Astrocyte (in vitro differentiated cells and primary cell): ENCODE measurements around the gene SMOC2. TPM values are rescaled to one million over a fixed set of nuclear protein-coding genes. Genes with fewer than 3 reads are reported as not detected.
"Not testable (repeated sequence)": the region's sequence is repeated elsewhere in the genome, so short reads cannot be mapped to it uniquely, and the experiment has no call there.

Experiments
- DNase-seq: peaks from one replicate; pipeline ENCODE4 v3.0.0-alpha.2; 2010; ENCODE audit warnings: low read depth
- FAIRE-seq: peaks from 2 replicates; lab custom pipeline; 2011; peaks lifted over from hg19 to GRCh38; lab: Jason Lieb, UNC
- H2AFZ ChIP-seq: 2 replicates; pipeline ENCODE4 v1.6.0; 2012; ENCODE audit warnings: low read depth, low read length, inconsistent platforms
- H3K27ac ChIP-seq: 2 replicates; pipeline ENCODE4 v1.5.1; 2011; ENCODE audit warnings: low read depth, low read length, inconsistent platforms
- H3K27me3 ChIP-seq: 2 replicates; pipeline ENCODE4 v1.6.0; 2011; ENCODE audit warnings: low read length, inconsistent platforms; ENCODE audit not compliant: insufficient read depth
- H3K36me3 ChIP-seq: 2 replicates; pipeline ENCODE4 v1.5.1; 2011; ENCODE audit warnings: low read length, inconsistent platforms; ENCODE audit not compliant: insufficient read depth
- H3K4me1 ChIP-seq: 2 replicates; pipeline ENCODE4 v1.5.1; 2011; ENCODE audit warnings: low read length, inconsistent platforms; ENCODE audit not compliant: insufficient read depth
- H3K4me2 ChIP-seq: 2 replicates; pipeline ENCODE4 v1.6.0; 2012; ENCODE audit warnings: low read length, inconsistent platforms
- H3K4me3 ChIP-seq: 2 replicates; pipeline ENCODE4 v1.5.1; 2011; ENCODE audit warnings: low read depth, mild to moderate bottlenecking, low read length, inconsistent platforms; ENCODE audit not compliant: insufficient read depth
- H3K79me2 ChIP-seq: 2 replicates; pipeline ENCODE4 v1.6.0; 2012; ENCODE audit warnings: mild to moderate bottlenecking, low read length, inconsistent platforms; ENCODE audit not compliant: insufficient read depth
- H3K9ac ChIP-seq: 2 replicates; pipeline ENCODE4 v1.6.0; 2012; ENCODE audit warnings: mild to moderate bottlenecking, low read length, inconsistent platforms
- H3K9me3 ChIP-seq: 2 replicates; pipeline ENCODE4 v1.5.1; 2012; ENCODE audit warnings: low read depth, mild to moderate bottlenecking, low read length, inconsistent platforms; ENCODE audit not compliant: insufficient read depth
- H4K20me1 ChIP-seq: 2 replicates; pipeline ENCODE4 v1.6.0; 2012; ENCODE audit warnings: low read length, inconsistent platforms; ENCODE audit not compliant: insufficient read depth
- H3K27ac Mint-ChIP-seq: one replicate; pipeline ENCODE4 v1.8.0; 2021; ENCODE audit warnings: mild to moderate bottlenecking, mixed read lengths; ENCODE audit not compliant: unreplicated experiment
- H3K27me3 Mint-ChIP-seq: one replicate; pipeline ENCODE4 v1.8.0; 2021; ENCODE audit warnings: low read depth, mixed read lengths; ENCODE audit not compliant: unreplicated experiment
- H3K36me3 Mint-ChIP-seq: one replicate; pipeline ENCODE4 v1.8.0; 2021; ENCODE audit warnings: low read depth, mixed read lengths; ENCODE audit not compliant: unreplicated experiment
- H3K4me1 Mint-ChIP-seq: one replicate; pipeline ENCODE4 v1.8.0; 2021; ENCODE audit warnings: low read depth, mixed read lengths; ENCODE audit not compliant: unreplicated experiment
- H3K4me3 Mint-ChIP-seq: one replicate; pipeline ENCODE4 v1.8.0; 2021; ENCODE audit warnings: mild to moderate bottlenecking, moderate library complexity, mixed read lengths; ENCODE audit not compliant: unreplicated experiment
- H3K9me3 Mint-ChIP-seq: one replicate; pipeline ENCODE4 v1.8.0; 2021; ENCODE audit warnings: mild to moderate bottlenecking, mixed read lengths; ENCODE audit not compliant: unreplicated experiment
- EZH2 ChIP-seq: IDR thresholded peaks from 2 replicates; pipeline ENCODE4 v1.6.1; 2012; ENCODE audit warnings: mild to moderate bottlenecking, low read length, inconsistent platforms; ENCODE audit not compliant: insufficient read depth
- total RNA-seq: library from RNA; stranded (reverse); gene quantifications from 2 replicates; pipeline ENCODE4 v1.2.1, GENCODE V29; 2021
- TF ChIP-seq, protein P1 (sequence below): IDR thresholded peaks from 2 replicates; pipeline ENCODE4 v1.5.1; 2011; ENCODE audit warnings: low read depth, mild to moderate bottlenecking, inconsistent platforms, low read length, moderate library complexity; ENCODE audit not compliant: insufficient read depth

The SMOC2 gene
- total RNA-seq, 1 donor from 2014 or later = 0.93 TPM

DNA sequence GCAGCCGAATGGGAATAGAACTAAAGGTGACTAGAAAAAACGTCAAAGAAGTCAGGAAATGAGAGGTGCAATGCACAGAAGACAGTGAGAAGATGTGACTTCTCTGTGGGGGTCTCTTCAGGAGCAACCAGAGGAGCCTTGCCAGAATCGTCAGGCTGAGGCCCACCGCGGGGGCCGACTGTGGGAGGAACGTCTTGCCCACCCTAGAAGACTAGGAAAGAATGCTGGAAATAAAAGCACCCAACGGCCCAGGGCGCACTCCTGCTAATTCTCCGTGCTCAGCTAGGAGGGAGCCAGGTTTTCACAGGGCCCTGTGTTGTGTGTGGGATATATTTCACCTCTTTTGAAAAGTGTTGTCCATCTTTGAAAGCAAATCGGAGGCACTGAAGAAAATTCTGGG is 129.2 kb downstream of the SMOC2 start:
- DNase-seq = no peak
- FAIRE-seq = no peak
- H3K27ac Mint-ChIP-seq = no peak overlapping the region

DNA sequence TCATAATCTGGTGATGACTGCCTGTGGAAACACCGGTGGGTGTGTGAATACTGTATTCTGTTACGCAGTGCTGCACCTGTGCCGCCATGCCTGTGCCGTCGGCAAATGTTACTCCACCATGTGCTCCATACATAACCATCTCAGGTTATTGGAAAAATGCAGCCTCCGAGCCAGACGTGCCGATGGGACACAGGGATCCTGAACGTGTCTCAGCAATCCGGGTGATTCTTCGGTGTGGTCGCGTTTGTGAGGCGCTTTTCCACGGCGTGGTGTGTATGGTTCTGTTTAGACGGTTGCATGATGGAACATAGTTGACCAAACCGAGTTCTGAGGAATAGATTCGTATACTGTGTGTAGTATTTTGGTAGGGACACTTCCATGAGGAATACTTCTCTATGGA is 130.3 kb downstream of the SMOC2 start:
- Histone ChIP-seq H3K79me2 (no peaks in the 10 kb centered on the region), H4K20me1 (no peaks in the 10 kb centered on the region), H3K4me3 (no peak overlapping the region), H3K27ac (no peak overlapping the region), H3K36me3 (no peaks in the 10 kb centered on the region), H3K27me3 (no peaks in the 10 kb centered on the region), H2AFZ (no peak overlapping the region), H3K4me1 (no peaks in the 10 kb centered on the region), H3K9me3 (no peaks in the 10 kb centered on the region), H3K4me2 (no peak overlapping the region), H3K9ac (no peak overlapping the region)
- no peak overlapping the region for H3K27ac Mint-ChIP-seq
- no peak overlapping the region for H3K4me3 Mint-ChIP-seq
- peaks cover 4% of the 10 kb centered on the region for H3K9me3 Mint-ChIP-seq
- FAIRE-seq (no peak), DNase-seq (no peak)
- H3K4me1 Mint-ChIP-seq = peaks cover 12% of the 10 kb centered on the region
- peaks cover 3% of the 10 kb centered on the region for H3K27me3 Mint-ChIP-seq
- H3K36me3 Mint-ChIP-seq = peaks cover 2% of the 10 kb centered on the region
- TF ChIP-seq, protein P1, sequence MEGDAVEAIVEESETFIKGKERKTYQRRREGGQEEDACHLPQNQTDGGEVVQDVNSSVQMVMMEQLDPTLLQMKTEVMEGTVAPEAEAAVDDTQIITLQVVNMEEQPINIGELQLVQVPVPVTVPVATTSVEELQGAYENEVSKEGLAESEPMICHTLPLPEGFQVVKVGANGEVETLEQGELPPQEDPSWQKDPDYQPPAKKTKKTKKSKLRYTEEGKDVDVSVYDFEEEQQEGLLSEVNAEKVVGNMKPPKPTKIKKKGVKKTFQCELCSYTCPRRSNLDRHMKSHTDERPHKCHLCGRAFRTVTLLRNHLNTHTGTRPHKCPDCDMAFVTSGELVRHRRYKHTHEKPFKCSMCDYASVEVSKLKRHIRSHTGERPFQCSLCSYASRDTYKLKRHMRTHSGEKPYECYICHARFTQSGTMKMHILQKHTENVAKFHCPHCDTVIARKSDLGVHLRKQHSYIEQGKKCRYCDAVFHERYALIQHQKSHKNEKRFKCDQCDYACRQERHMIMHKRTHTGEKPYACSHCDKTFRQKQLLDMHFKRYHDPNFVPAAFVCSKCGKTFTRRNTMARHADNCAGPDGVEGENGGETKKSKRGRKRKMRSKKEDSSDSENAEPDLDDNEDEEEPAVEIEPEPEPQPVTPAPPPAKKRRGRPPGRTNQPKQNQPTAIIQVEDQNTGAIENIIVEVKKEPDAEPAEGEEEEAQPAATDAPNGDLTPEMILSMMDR = no peak
- no peak for TF ChIP-seq EZH2

More for the DNA sequence above, 129.2 kb downstream of the SMOC2 start:
- H3K27ac ChIP-seq = no peak overlapping the region
- TF ChIP-seq, protein P1 = no peak
- no peak for TF ChIP-seq EZH2
- no peak overlapping the region for H3K4me2 ChIP-seq
- no peak overlapping the region for H2AFZ ChIP-seq
- peaks cover 4% of the 10 kb centered on the region for H3K9me3 Mint-ChIP-seq
- peaks cover 2% of the 10 kb centered on the region for H3K36me3 Mint-ChIP-seq
- no peaks in the 10 kb centered on the region for H3K4me1 ChIP-seq
- H3K4me1 Mint-ChIP-seq = peaks cover 12% of the 10 kb centered on the region
- H3K4me3 Mint-ChIP-seq = no peak overlapping the region
- no peak overlapping the region for H3K4me3 ChIP-seq
- H4K20me1 ChIP-seq = no peaks in the 10 kb centered on the region
- no peaks in the 10 kb centered on the region for H3K36me3 ChIP-seq
- no peak overlapping the region for H3K9ac ChIP-seq
- H3K9me3 ChIP-seq = no peaks in the 10 kb centered on the region
- no peaks in the 10 kb centered on the region for H3K27me3 ChIP-seq
- H3K79me2 ChIP-seq = no peaks in the 10 kb centered on the region
- peaks cover 3% of the 10 kb centered on the region for H3K27me3 Mint-ChIP-seq

DNA sequence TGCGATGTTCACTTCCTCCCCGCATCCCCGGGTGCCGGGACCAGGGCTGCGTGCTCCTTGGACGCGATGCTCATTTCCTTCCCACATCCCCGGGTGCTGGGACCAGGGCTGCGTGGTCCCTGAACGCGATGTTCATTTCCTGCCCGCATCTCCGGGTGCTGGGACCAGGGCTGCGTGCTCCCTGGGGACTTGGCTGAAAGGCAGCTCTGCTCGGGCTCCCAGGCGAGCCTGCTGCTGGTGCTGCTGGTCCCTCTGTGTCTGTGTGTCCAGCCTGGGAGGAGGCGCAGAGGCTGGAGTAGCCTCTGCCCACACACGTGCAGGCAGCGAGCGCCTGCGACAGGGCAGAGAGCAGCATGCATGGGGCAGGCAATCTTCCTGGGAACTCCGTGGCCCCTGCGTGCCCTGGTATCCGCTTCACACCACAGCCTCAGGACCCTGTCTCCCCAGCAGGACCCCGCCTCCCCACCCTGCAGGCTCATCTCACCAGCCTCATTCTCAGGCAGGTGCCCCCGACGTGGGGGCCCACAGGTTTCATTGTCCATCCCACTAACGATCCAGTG is 132.4 kb downstream of the SMOC2 start:
- FAIRE-seq, H3K27ac ChIP-seq, H3K9ac ChIP-seq, DNase-seq, H4K20me1 ChIP-seq, H3K36me3 Mint-ChIP-seq, H3K4me2 ChIP-seq, H3K4me3 Mint-ChIP-seq, H3K79me2 ChIP-seq, H3K9me3 Mint-ChIP-seq, H2AFZ ChIP-seq, H3K4me1 ChIP-seq, H3K27me3 ChIP-seq, H3K4me3 ChIP-seq, H3K36me3 ChIP-seq, H3K27ac Mint-ChIP-seq, H3K9me3 ChIP-seq: not testable (repeated sequence)
- peaks cover 12% of the 10 kb centered on the region for H3K4me1 Mint-ChIP-seq
- peaks cover 16% of the 10 kb centered on the region for H3K27me3 Mint-ChIP-seq
